GM18520 (cell line): ENCODE results near the gene PYGB.
"Not testable (repeated sequence)": the region's sequence is repeated elsewhere in the genome, so short reads cannot be mapped to it uniquely, and the experiment has no call there.

Experiments
- ATAC-seq: cut with Tn5 transposase; IDR thresholded peaks from one replicate; pipeline ENCODE4 v1.9.1; 2021; ENCODE audit not compliant: unreplicated experiment

The PYGB gene

GRCh38 chr20:25229486-25230165 lies 18.3 kb upstream of the PYGB start:
- ATAC-seq = no peak

- peak; percentile 67 for ATAC-seq
Measured at GRCh38 chr20:25230166-25230831, 17.6 kb upstream of the PYGB start.

DNA sequence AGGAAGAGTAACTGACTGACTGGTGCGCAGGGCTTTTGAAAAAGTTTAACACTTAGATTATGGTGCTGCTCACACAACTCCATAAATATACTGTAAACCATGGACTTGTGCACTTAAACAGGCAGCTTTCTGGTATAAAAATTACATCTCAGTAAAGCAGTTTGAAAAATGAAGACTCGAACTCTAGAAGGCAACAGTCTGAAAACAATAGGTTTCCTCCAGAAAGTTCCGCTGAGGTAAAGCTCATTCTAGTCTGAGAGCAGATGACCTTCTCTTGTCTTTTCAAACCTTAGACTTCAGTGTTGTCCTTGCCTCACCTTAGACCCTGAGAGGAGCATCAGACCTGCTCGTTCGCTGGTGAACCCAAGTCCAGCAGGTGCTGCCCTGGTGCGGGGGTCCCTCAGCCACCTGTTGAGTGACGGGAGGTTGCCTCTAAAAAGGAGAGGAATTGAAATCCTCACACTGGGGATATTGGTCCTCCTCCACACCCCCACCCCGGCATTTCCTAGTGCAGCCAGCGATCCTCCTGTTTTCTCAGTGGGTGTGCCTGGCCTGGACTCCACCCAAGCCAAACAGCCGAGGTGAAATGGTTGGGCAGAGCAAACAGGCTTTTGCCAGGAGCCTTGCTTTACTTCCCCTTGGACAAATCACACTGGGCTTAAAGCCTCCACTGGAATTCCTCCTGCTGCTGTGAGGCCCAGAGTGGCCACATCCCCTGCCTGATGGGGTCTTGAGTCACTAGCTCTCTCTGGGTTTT lies 14.7 kb upstream of the PYGB start:
- ATAC-seq = no peak

GRCh38 chr20:25234009-25234849 lies 13.7 kb upstream of the PYGB start:
- not testable (repeated sequence) for ATAC-seq

- ATAC-seq = no peak
Measured at GRCh38 chr20:25236450-25237304, 11.2 kb upstream of the PYGB start.

GRCh38 chr20:25237610-25238318 lies 10.1 kb upstream of the PYGB start:
- peak; percentile 70 for ATAC-seq

GRCh38 chr20:25238319-25239037 lies 9.4 kb upstream of the PYGB start:
- no peak for ATAC-seq

GRCh38 chr20:25239387-25240370 lies 8.2 kb upstream of the PYGB start:
- no peak for ATAC-seq

DNA sequence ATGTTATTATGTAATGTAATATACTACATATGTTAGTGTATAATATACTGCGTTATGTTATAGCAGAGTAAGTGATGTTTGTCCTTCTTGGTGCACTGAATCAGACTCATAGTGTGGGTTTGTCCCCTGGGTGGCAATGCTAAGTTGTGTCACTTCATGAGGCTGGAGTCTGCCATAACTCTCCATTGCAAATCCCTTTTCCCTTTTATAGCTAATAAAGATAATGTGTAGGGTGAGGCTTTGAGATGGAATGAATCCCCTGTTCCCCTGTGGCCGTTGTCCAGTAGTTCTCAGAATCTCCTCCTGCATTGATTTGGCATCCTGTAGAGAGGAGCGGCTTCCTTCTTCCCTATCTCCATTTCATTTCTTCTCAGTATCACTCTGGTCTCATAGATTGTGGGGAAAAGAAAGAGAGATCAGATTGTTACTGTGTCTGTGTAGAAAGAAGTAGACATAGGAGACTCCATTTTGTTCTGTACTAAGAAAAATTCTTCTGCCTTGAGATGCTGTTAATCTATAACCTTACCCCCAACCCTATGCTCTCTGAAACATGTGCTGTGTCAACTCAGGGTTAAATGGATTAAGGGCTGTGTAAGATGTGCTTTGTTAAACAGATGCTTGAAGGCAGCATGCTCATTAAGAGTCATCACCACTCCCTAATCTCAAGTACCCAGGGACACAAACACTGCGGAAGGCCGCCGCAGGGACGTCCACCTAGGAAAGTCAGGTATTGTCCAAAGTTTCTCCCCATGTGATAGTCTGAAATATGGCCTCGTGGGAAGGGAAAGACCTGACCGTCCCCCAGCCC lies 6.8 kb upstream of the PYGB start:
- ATAC-seq = not testable (repeated sequence)

- not testable (repeated sequence) for ATAC-seq
Measured at GRCh38 chr20:25241659-25241955, 6.3 kb upstream of the PYGB start.

GRCh38 chr20:25242231-25242630 lies 5.7 kb upstream of the PYGB start:
- no peak for ATAC-seq

GRCh38 chr20:25243416-25243979 lies 4.4 kb upstream of the PYGB start:
- no peak for ATAC-seq

DNA sequence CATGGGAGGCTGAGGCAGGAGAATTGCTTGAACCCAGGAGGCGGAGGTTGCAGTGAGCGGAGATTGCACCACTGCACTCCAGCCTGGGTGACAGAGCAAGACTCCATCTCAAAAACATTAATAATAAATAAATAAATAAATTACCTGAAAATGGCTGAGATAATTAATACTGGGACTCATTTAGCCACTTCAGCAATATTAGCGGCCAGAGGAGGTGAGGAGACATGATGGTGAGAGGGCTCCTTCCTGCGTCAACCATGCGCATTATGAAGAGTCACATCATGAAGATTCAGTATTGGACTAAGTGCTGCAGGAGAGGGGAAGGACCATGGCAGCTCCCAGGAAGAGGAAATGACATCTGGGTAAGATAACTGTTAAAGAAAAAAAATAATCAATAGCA lies 2.9 kb upstream of the PYGB start:
- ATAC-seq = no peak

DNA sequence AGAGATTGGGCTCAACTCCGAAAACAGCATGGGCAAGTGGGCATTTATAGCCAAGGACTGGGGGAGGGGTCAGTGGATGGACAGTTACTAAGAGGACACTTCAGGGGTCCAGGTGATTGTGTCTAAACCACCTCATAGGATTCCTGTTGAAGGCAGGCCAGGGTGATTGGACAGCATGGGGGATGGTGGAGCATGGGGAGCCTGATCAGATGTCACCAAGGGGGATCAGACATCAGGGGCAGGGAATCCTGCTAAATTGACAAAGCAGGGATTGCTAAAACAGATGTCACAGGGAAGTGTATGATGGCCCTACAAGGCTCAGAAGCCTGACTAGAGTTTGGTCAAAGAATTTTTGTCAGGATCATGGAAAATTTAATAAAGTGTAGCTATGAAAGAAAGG lies 2.4 kb upstream of the PYGB start:
- no peak for ATAC-seq

DNA sequence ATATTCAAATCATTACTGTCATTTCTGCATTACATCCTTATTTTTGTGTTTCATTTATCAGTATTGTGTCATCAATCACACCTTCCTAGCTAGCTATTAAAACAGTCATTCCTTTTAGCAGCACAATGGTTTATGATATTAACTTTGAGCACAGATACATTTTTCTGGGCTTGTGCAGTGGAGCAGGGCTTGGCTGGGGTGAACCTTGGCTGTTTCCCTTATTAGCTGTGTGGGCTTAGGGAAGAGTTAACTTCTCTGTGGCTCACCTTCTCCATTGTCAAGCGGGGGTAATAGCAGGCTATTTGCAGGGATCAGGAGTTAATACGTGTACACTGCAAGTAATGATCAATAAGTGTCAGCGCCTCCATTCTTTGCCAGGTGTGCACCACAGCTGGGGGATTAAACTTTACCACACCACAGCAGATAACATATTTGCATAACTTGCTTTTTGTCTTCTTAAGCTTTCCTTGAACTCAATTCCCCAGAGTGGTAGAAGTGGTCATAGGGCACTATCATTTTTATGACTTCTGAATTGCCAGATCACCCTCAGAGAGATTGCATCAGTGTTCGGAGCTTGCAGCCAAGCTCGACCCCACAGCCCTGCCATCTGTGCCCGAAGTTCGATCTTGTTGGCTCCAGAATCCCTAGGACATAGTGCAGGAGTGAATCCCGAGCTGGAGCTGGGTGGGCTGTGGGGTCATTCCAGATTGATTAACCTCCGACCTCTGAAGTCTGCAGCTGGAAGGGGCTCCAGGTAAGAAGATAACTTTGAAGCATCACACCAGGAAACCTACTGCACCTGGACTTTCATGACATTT lies 1.5 kb upstream of the PYGB start:
- no peak for ATAC-seq

- ATAC-seq = no peak
Measured at GRCh38 chr20:25247000-25247517, 826 bp upstream of the PYGB start.
